PC-9 (cell line): ENCODE measurements around the gene LIPE. TPM values are rescaled to one million over a fixed set of nuclear protein-coding genes. Genes with fewer than 3 reads are reported as not detected.
"Not testable (repeated sequence)": the region's sequence is repeated elsewhere in the genome, so short reads cannot be mapped to it uniquely, and the experiment has no call there.

Source experiments
- BruUV-seq: library from RNA; stranded (reverse); fragments of 400-500 nt; replicated peaks from 2 replicates; lab custom pipeline; 2021; lab: Mats Ljungman, UMichigan
- CTCF ChIA-PET: fragments of 300-600 bp; sonication (Branson Sonifier 250); formaldehyde crosslinking; loops from one replicate; lab custom pipeline; 2022; ENCODE audit warnings: antibody characterized with exemption; lab: Charles Lee
- POLR2A ChIA-PET: fragments of 300-600 bp; sonication (Branson Sonifier 250); formaldehyde crosslinking; loops from one replicate; lab custom pipeline; 2022; ENCODE audit warnings: antibody characterized with exemption; ENCODE audit not compliant: unreplicated experiment; lab: Charles Lee
- DNase-seq, 2 experiments: peaks; one replicate each; pipeline versions ENCODE4 v3.0.0 to v3.0.0-alpha.2; 2015 to 2022; ENCODE audit warnings: mixed read lengths in 1 of 2
- H2AFZ ChIP-seq: fragments of 200-600 bp; sonication (generic); 2 replicates; pipeline ENCODE4 v1.8.1; 2017; ENCODE audit warnings: antibody characterized with exemption
- H3F3A ChIP-seq: fragments of 200-600 bp; sonication (generic); 2 replicates; pipeline ENCODE4 v1.8.1; 2017; ENCODE audit warnings: antibody characterized with exemption, mild to moderate bottlenecking, low read depth; ENCODE audit not compliant: insufficient read depth
- H3K27ac ChIP-seq: fragments of 200-600 bp; sonication (generic); 2 replicates; pipeline ENCODE4 v1.6.1; 2016; ENCODE audit warnings: mixed run types
- H3K27me3 ChIP-seq: fragments of 200-600 bp; sonication (generic); 2 replicates; pipeline ENCODE4 v1.6.1; 2016; ENCODE audit warnings: low read depth, mixed run types; ENCODE audit not compliant: insufficient read depth
- H3K36me3 ChIP-seq: fragments of 200-600 bp; sonication (generic); 2 replicates; pipeline ENCODE4 v1.6.1; 2016; ENCODE audit warnings: low read depth, mixed run types
- H3K4me1 ChIP-seq: fragments of 200-600 bp; sonication (generic); replicated peaks from 2 replicates; pipeline ENCODE4 v1.6.1; 2016; ENCODE audit warnings: mixed run types; ENCODE audit not compliant: insufficient read depth
- H3K4me2 ChIP-seq: fragments of 200-600 bp; sonication (generic); 2 replicates; pipeline ENCODE4 v1.6.1; 2017; ENCODE audit warnings: mixed run types
- H3K4me3 ChIP-seq: fragments of 200-600 bp; sonication (generic); 2 replicates; pipeline ENCODE4 v1.6.1; 2016; ENCODE audit warnings: mixed run types
- H3K79me2 ChIP-seq: fragments of 200-600 bp; sonication (generic); 2 replicates; pipeline ENCODE4 v1.6.1; 2017; ENCODE audit warnings: low read depth, mixed run types
- H3K9me2 ChIP-seq: fragments of 200-600 bp; sonication (generic); 2 replicates; pipeline ENCODE4 v1.8.1; 2017; ENCODE audit warnings: mild to moderate bottlenecking; ENCODE audit not compliant: insufficient read depth
- H3K9me3 ChIP-seq: fragments of 200-600 bp; sonication (generic); 2 replicates; pipeline ENCODE4 v1.8.1; 2016; ENCODE audit warnings: low read depth; ENCODE audit not compliant: insufficient read depth
- H4K20me1 ChIP-seq: fragments of 200-600 bp; sonication (generic); 2 replicates; pipeline ENCODE4 v1.8.1; 2017; ENCODE audit not compliant: insufficient read depth
- EZH2 ChIP-seq: fragments of 200-600 bp; sonication (generic); IDR thresholded peaks from 2 replicates; pipeline ENCODE4 v1.8.0; 2017; ENCODE audit warnings: antibody characterized with exemption, low read depth
- intact Hi-C: fragments of 100-400 bp; cut with micrococcal nuclease; formaldehyde crosslinking; loops from one replicate; pipeline ENCODE4 v1.10.0; 2022; ENCODE audit not compliant: unreplicated experiment
- total RNA-seq: library from RNA; stranded (reverse); gene quantifications from 2 replicates; pipeline ENCODE4 v1.2.3, GENCODE V29; 2021
- TF ChIP-seq, protein P1 (sequence below): fragments of 200-600 bp; sonication (generic); conservative IDR thresholded peaks from 2 replicates; pipeline ENCODE4 v1.6.1; 2017; ENCODE audit warnings: mixed run types, antibody characterized with exemption, mild to moderate bottlenecking, moderate library complexity

The LIPE gene
- total RNA-seq, 1 experiment from 2014 or later = 12.7 TPM

GRCh38 chr19:42452590-42452989 lies 25.4 kb upstream of the LIPE start:
- Histone ChIP-seq H2AFZ (no peak overlapping the region), H3F3A (peaks cover 30% of the 10 kb centered on the region), H3K9me2 (no peaks in the 10 kb centered on the region), H4K20me1 (no peaks in the 10 kb centered on the region), H3K27ac (no peak overlapping the region), H3K4me3 (no peak overlapping the region), H3K36me3 (no peaks in the 10 kb centered on the region), H3K9me3 (no peaks in the 10 kb centered on the region), H3K79me2 (no peaks in the 10 kb centered on the region), H3K4me1 (peaks cover 60% of the 10 kb centered on the region), H3K4me2 (no peak overlapping the region), H3K27me3 (no peaks in the 10 kb centered on the region)
- CTCF ChIA-PET = interaction anchor here (0.6 to 0.7 kb wide), 2 partner anchors 112 to 660 kb away, joined by 3 to 6 read pairs; no protein-coding TSS in a partner anchor
- BruUV-seq = no TSS peak
- no peak for DNase-seq
- POLR2A ChIA-PET = no interaction called here
- intact Hi-C loops = no loop called here
- TF ChIP-seq EZH2 = no peak

DNA sequence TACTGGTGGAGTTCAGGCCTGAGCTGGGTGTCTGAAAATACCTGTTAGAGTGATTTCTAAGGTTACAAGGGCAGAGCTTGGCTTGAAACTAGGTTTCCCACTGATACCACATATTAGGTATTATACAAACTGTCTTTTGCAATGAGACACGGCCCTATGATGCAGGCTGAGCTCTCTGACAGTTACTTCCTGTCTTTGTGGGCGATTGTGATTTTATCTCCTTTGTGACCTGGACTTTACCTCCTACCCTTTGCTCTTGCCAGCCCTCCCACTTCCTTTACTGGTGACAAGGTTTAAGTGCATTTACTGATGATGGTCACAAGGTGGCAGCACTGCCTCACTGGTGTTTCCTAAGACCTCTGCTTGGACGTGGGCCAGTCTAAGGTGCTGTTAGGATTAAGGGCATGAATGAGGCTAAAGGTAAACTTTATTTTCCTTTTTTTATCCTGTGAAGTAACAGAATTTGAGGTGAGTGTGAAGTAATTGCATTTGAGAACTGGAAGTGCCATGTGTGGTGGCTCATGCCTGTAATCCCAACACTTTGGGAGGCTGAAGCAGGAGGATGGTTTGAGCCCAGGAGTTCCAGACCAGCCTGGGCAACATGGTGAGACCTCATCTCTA lies 23.2 kb upstream of the LIPE start:
- H3K36me3 ChIP-seq = no peaks in the 10 kb centered on the region
- H3K4me2 ChIP-seq = peak overlapping the region; percentile 54
- H3K9me2 ChIP-seq = no peaks in the 10 kb centered on the region
- no peaks in the 10 kb centered on the region for H3K9me3 ChIP-seq
- H3K27ac ChIP-seq = peak overlapping the region; percentile 89
- no peaks in the 10 kb centered on the region for H3K79me2 ChIP-seq
- no peaks in the 10 kb centered on the region for H3K27me3 ChIP-seq
- H3K4me1 ChIP-seq = peaks cover 47% of the 10 kb centered on the region
- CTCF ChIA-PET = interaction anchor here (0.6 to 2.9 kb wide), 9 partner anchors 9 to 337 kb away, joined by 3 to 29 read pairs (median 3); partner anchors contain the start of gene CEACAM1
- POLR2A ChIA-PET = interaction anchor here (0.6 to 0.9 kb wide), 3 partner anchors 54 to 81 kb away, joined by 3 to 4 read pairs (median 3); partner anchors contain the start of gene CEACAM1
- no peak for TF ChIP-seq EZH2
- TF ChIP-seq, protein P1, sequence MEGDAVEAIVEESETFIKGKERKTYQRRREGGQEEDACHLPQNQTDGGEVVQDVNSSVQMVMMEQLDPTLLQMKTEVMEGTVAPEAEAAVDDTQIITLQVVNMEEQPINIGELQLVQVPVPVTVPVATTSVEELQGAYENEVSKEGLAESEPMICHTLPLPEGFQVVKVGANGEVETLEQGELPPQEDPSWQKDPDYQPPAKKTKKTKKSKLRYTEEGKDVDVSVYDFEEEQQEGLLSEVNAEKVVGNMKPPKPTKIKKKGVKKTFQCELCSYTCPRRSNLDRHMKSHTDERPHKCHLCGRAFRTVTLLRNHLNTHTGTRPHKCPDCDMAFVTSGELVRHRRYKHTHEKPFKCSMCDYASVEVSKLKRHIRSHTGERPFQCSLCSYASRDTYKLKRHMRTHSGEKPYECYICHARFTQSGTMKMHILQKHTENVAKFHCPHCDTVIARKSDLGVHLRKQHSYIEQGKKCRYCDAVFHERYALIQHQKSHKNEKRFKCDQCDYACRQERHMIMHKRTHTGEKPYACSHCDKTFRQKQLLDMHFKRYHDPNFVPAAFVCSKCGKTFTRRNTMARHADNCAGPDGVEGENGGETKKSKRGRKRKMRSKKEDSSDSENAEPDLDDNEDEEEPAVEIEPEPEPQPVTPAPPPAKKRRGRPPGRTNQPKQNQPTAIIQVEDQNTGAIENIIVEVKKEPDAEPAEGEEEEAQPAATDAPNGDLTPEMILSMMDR = peak; percentile 92
- intact Hi-C loops = loop anchor here (1.0 kb wide), 4 partner anchors 79 to 146 kb away; no protein-coding TSS in a partner anchor
- DNase-seq = peak; percentile 78 to 95
- peaks cover 21% of the 10 kb centered on the region for H3F3A ChIP-seq
- H3K4me3 ChIP-seq = no peak overlapping the region
- H2AFZ ChIP-seq = no peak overlapping the region
- no peaks in the 10 kb centered on the region for H4K20me1 ChIP-seq
- no TSS peak for BruUV-seq

DNA sequence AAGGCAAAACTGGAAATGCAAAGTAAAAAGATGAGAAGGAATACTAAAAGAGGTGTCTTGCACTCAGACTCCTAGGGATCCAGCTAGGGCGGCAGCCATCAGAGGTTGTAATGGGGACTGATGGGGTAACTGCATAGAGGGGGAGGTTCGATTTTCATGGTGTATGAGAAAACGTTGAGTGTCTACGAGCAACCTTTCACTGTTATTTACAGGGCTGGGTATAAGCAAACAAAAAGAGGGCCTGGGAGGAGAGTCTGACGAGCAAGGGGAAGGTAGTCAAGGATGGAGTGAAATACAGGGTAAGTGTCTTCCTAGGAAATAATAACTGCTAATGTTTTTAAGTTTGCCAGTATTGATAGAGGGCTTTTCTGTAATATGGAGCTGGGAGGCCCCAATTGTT lies 21.1 kb upstream of the LIPE start:
- H3K9me3 ChIP-seq, H3K4me3 ChIP-seq, H4K20me1 ChIP-seq, H3K36me3 ChIP-seq, BruUV-seq, DNase-seq, H3K79me2 ChIP-seq, CTCF ChIA-PET, H3K27ac ChIP-seq, intact Hi-C loops, H3K4me2 ChIP-seq, POLR2A ChIA-PET, H2AFZ ChIP-seq, H3K27me3 ChIP-seq, H3K9me2 ChIP-seq: not testable (repeated sequence)
- H3K4me1 ChIP-seq = peaks cover 47% of the 10 kb centered on the region
- peaks cover 13% of the 10 kb centered on the region for H3F3A ChIP-seq

GRCh38 chr19:42445948-42446347 lies 18.8 kb upstream of the LIPE start:
- TF ChIP-seq EZH2 = no peak
- TF ChIP-seq, protein P1 = no peak
- Histone ChIP-seq H3K4me3 (no peak overlapping the region), H3K4me2 (no peak overlapping the region), H3F3A (peaks cover 29% of the 10 kb centered on the region), H3K27me3 (no peaks in the 10 kb centered on the region), H3K27ac (no peak overlapping the region), H2AFZ (no peak overlapping the region), H3K79me2 (no peaks in the 10 kb centered on the region), H3K9me3 (no peaks in the 10 kb centered on the region), H3K36me3 (no peaks in the 10 kb centered on the region), H4K20me1 (no peaks in the 10 kb centered on the region), H3K4me1 (peaks cover 68% of the 10 kb centered on the region), H3K9me2 (no peaks in the 10 kb centered on the region)
- CTCF ChIA-PET = no interaction called here
- no TSS peak for BruUV-seq
- intact Hi-C loops = no loop called here
- POLR2A ChIA-PET = interaction anchor here (0.6 kb wide), 1 partner anchor 90 kb away, joined by 6 read pairs; no protein-coding TSS in a partner anchor
- DNase-seq = no peak
